Measurements from ENCODE around the gene ERCC6L2. TPM values are rescaled to one million over a fixed set of nuclear protein-coding genes. Genes with fewer than 3 reads are reported as not detected.

The ERCC6L2 gene
- total RNA-seq, 4 donors from 2014 or later: 25.8 to 51.4 (median 36.4) TPM

GRCh38 chr9:95935861-95936578, 60.5 kb downstream of the ERCC6L2 start:
- TF ChIP-seq CTCF (IDR thresholded peaks at IDR 0.05) (no peak), POLR2A (IDR thresholded peaks at IDR 0.05) (no peak)
- DNase-seq (ENCODE audit: low spot score in 2 of 2): no peak
- 80 to 85% methylated on average over 2 of the region's 2 CpGs for WGBS, 2 donors
- intact Hi-C loops (cut with DNase I; ENCODE audit: low total_unique reads): no loop called here
- no peak overlapping the region for H3K4me3 ChIP-seq (ENCODE audit: low read depth, poor library complexity, severe bottlenecking)

GRCh38 chr9:95936579-95937075, 61.1 kb downstream of the ERCC6L2 start:
- 85 to 88% methylated on average over 3 of the region's 3 CpGs for WGBS, 2 donors
- DNase-seq (ENCODE audit: low spot score in 2 of 2): no peak
- no peak for TF ChIP-seq POLR2A (IDR thresholded peaks at IDR 0.05)
- intact Hi-C loops (cut with DNase I; ENCODE audit: low total_unique reads): no loop called here
- no peak overlapping the region for H3K4me3 ChIP-seq (ENCODE audit: low read depth, poor library complexity, severe bottlenecking)

- DNase-seq (ENCODE audit: low spot score in 2 of 2): no peak
- 84 to 87% methylated on average over 3 of the region's 3 CpGs for WGBS, 2 donors
- no peak for TF ChIP-seq CTCF (IDR thresholded peaks at IDR 0.05)
- no peak for TF ChIP-seq POLR2A (IDR thresholded peaks at IDR 0.05)
- no peak overlapping the region for H3K4me3 ChIP-seq (ENCODE audit: low read depth, poor library complexity, severe bottlenecking)
- intact Hi-C loops (cut with DNase I; ENCODE audit: low total_unique reads): no loop called here
Measured at GRCh38 chr9:95937131-95937530, 61.6 kb downstream of the ERCC6L2 start.

GRCh38 chr9:95938724-95939123, 63.2 kb downstream of the ERCC6L2 start:
- TF ChIP-seq POLR2A (IDR thresholded peaks at IDR 0.05) (no peak), CTCF (IDR thresholded peaks at IDR 0.05) (no peak)
- WGBS, 2 donors: 100% methylated on average over 1 of the region's 1 CpG

GRCh38 chr9:95939472-95939871, 64.0 kb downstream of the ERCC6L2 start:
- no peak overlapping the region for H3K4me3 ChIP-seq (ENCODE audit: low read depth, poor library complexity, severe bottlenecking)
- intact Hi-C loops (cut with DNase I; ENCODE audit: low total_unique reads): no loop called here
- no peak for DNase-seq (ENCODE audit: low spot score in 2 of 2)
- no peak for TF ChIP-seq POLR2A (IDR thresholded peaks at IDR 0.05)
- TF ChIP-seq CTCF (IDR thresholded peaks at IDR 0.05): no peak
- 100% methylated on average over 1 of the region's 1 CpG for whole genome bisulfite sequencing, 2 donors

More at GRCh38 chr9:95938724-95939123, 63.2 kb downstream of the ERCC6L2 start:
- intact Hi-C loops (cut with DNase I; ENCODE audit: low total_unique reads): no loop called here
- no peak overlapping the region for H3K4me3 ChIP-seq (ENCODE audit: low read depth, poor library complexity, severe bottlenecking)
- no peak for DNase-seq (ENCODE audit: low spot score in 2 of 2)

GRCh38 chr9:95940265-95940664, 64.8 kb downstream of the ERCC6L2 start:
- DNase-seq (ENCODE audit: low spot score in 2 of 2): no peak
- no peak overlapping the region for H3K4me3 ChIP-seq (ENCODE audit: low read depth, poor library complexity, severe bottlenecking)
- TF ChIP-seq CTCF (IDR thresholded peaks at IDR 0.05): no peak
- TF ChIP-seq POLR2A (IDR thresholded peaks at IDR 0.05): no peak
- intact Hi-C loops (cut with DNase I; ENCODE audit: low total_unique reads): no loop called here
- 95 to 98% methylated on average over 2 of the region's 2 CpGs for WGBS, 2 donors
